Iris pigment epithelial cell (primary cell): ENCODE data around the gene GCLM.
A peak's percentile ranks its signal among the peaks of the same experiment; 100 is the strongest.
"Not testable (repeated sequence)": the region's sequence is repeated elsewhere in the genome, so short reads cannot be mapped to it uniquely, and the experiment has no call there.

Source experiments
- DNase-seq: peaks from one replicate; pipeline ENCODE4 v3.0.0-alpha.2; 2011; ENCODE audit warnings: low read depth

Gene GCLM

GRCh38 chr1:93899543-93900207, 9.6 kb downstream of the GCLM start:
- no peak for DNase-seq

DNA sequence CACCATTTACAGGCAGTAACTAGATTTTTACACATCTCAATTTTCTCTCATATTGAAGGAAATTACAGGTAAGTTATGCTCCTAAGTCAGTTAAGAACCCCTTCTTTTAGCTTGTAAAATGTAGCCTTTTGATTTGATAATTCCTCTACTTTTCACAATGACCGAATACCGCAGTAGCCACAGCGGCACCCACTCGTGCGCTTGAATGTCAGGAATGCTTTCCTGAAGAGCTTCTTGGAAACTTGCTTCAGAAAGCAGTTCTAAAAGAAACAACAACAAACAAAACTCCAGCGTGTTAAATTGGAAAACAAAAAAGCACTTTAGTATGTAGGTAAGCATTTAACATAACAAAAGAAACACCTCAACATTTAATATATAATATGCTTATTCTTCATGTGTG, 20.3 kb downstream of the GCLM start:
- DNase-seq, result no peak

GRCh38 chr1:93882269-93882668, 27.0 kb downstream of the GCLM start:
- DNase-seq, result no peak

DNA sequence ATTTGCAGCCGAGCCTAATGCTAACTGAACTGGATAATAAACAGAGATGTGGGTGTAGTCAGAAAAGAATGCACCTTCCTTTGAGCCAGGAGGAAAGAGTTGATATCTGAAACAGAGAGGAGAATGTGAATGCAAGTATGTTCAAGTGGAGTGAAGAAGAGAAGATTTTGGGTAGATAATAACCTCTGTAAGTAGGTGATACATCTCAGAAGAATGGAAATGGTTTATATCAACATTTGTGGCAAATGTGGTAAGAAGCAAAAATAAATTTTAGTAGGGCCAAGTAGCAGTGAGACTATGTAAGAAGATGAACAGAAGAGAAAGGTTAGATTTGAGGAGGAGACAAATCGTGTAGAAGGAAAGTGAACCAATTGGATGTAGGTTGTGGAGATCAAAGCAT, 28.5 kb downstream of the GCLM start:
- DNase-seq, result no peak

GRCh38 chr1:93878889-93879586, 30.2 kb downstream of the GCLM start, which contains the start of gene DNTTIP2:
Gene DNTTIP2 (minus strand): TSS chr1:93879206. CDS start chr1:93879148, 58 bp downstream.
- peak; percentile 91 for DNase-seq

DNA sequence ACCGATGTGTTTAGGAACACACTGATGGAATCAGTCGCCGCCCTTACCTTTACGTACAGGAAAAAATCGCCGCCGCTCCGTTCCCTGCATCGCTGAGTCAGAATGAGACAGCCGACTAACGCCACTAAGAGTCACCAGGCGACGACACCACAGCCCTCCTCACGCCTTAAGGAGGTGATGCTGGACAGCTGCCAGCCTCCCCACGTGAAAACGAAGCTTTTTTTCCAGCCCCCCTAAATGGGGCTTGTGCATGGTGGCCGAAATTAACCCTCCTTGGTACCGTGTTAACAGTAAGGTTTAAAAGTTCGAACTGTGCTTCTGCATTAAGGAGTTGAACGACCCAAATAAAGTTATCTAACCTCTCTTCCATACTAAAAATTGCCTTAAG, 30.7 kb downstream of the GCLM start:
- DNase-seq, result peak; percentile 17

GRCh38 chr1:93877529-93877928, 31.7 kb downstream of the GCLM start:
- DNase-seq, result no peak

- DNase-seq, result no peak
Observed at GRCh38 chr1:93876244-93876643, 33.0 kb downstream of the GCLM start.

- DNase-seq, result peak; percentile 71
Observed at GRCh38 chr1:93874025-93874651, 35.1 kb downstream of the GCLM start.

- DNase-seq, result no peak
Observed at GRCh38 chr1:93871366-93871765, 37.9 kb downstream of the GCLM start.

DNA sequence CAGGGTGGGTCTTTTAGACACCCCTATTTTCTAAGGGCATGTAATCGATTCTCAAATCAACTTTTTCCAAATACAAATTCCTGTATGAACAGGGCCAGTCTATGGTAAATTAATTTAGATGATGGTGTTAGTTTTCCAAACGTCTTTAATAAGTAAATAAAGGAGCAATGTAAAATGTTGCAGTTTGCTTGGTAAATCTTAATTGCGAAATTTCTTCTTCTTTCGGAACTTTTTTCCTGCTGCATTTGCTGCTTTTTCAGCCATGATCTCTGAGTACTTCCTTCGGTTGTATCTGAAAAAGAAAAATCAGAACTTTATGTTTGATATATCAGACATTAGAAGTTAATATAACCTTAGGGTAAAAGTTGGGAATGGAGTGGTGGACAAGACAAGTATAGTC, 39.6 kb downstream of the GCLM start:
- DNase-seq, result no peak

GRCh38 chr1:93868492-93868891, 40.7 kb downstream of the GCLM start:
- DNase-seq, result not testable (repeated sequence)

GRCh38 chr1:93865253-93865652, 44.0 kb downstream of the GCLM start:
- no peak for DNase-seq

GRCh38 chr1:93864175-93864574, 45.1 kb downstream of the GCLM start:
- DNase-seq, result no peak

DNA sequence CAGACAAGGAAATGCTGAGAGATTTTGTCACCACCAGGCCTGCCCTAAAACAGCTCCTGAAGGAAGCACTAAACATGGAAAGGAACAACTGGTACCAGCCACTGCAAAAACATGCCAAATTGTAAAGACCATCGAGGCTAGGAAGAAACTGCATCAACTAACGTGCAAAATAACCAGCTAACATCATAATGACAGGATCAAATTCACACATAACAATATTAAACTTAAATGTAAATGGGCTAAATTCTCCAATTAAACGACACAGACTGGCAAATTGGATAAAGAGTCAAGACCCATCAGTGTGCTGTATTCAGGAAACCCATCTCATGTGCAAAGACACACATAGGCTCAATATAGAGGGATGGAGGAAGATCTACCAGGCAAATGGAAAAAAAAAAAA, 51.6 kb downstream of the GCLM start:
- not testable (repeated sequence) for DNase-seq

- not testable (repeated sequence) for DNase-seq
Observed at GRCh38 chr1:93855983-93856382, 53.2 kb downstream of the GCLM start.

DNA sequence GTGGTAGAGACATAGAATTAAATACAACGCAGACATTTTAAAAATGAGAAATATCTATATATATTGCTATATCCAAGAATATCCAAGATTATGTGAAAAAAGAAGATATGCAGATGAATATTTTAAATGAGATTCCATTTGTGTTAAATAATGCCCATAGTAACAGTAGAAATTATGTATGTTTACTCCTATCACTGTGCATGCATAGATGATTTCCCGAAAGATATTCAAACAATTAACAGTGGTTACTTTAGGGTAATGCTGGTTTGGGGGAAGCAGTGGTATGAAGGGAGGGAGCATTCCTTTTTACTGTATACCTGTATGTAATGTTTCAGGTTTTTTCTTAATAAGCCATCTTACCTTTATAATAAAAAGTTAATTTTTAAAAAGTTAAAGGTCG, 55.3 kb downstream of the GCLM start:
- no peak for DNase-seq

GRCh38 chr1:93851878-93852277, 57.4 kb downstream of the GCLM start:
- no peak for DNase-seq

- DNase-seq, result no peak
Observed at GRCh38 chr1:93851327-93851712, 57.9 kb downstream of the GCLM start.

- DNase-seq, result peak; percentile 47
Observed at GRCh38 chr1:93850687-93851326, 58.4 kb downstream of the GCLM start.

DNA sequence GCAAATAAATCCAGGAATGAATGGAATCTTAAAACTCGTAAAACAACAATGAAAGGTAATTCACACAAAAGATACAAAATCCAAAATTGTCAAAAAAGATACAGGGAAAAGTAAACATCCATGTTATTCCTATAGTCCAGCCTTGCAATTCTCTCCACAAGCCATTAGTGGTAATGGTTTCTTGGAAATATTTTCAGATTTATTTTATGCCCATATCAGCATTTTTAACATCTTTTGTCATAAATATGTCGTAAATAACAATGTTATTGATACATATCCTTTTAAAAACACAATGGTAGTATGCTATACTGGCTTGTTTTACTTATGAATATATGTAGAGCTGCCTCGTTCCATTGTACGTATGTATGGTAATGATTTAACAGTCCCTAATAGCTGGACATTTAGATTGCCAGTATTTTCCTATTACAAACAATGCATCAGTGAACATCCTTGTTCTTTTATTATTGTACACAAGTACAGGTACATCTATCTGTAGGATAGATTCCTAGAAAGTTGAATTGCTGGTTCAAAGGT, 60.8 kb downstream of the GCLM start:
- DNase-seq, result no peak

DNA sequence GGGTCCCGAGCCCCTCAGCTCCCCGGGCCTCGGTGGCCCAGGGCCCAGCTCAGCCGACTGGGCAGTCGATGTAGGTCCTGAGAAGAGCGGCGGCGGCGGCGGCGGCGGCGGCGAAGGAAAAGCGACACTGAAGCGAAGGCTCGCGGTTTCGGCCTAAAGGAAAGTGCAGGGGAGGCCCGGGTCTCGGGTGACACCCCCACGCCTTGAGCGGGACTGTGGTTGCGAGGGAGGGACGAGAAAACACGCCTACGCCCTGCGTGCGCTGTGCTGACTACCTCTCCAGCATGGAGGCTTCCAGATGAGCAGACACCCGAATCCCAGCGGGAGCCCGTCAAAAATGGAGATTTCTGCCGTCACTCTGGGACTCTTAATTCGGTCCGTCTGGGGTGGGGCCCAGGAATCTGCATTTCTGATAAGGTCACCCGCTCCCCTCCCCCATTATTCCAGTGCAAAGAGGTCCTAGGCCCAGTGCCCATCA, 61.4 kb downstream of the GCLM start:
- peak; percentile 67 for DNase-seq
